Mammary epithelial cell (primary cell): ENCODE results near the gene HSD17B4.

Source experiments
- EZH2 ChIP-seq: IDR thresholded peaks from 2 replicates; pipeline ENCODE4 v1.6.1; 2012; ENCODE audit warnings: low read length, inconsistent platforms, borderline replicate concordance
- TF ChIP-seq, protein P1 (sequence below), 2 donors: IDR thresholded peaks in 1 of 2; conservative IDR thresholded peaks in 1 of 2; 2 replicates each; pipeline ENCODE4 v1.5.1; 2011 to 2012; ENCODE audit warnings: inconsistent platforms in 2 of 2, low read length in 2 of 2, mild to moderate bottlenecking in 2 of 2, control low read depth in 1 of 2, low read depth in 1 of 2; ENCODE audit not compliant: insufficient read depth in 1 of 2; ENCODE audit errors: extremely low read depth in 1 of 2

GRCh38 chr5:119420169-119420568, 32.1 kb upstream of the HSD17B4 start:
- TF ChIP-seq, protein P1, sequence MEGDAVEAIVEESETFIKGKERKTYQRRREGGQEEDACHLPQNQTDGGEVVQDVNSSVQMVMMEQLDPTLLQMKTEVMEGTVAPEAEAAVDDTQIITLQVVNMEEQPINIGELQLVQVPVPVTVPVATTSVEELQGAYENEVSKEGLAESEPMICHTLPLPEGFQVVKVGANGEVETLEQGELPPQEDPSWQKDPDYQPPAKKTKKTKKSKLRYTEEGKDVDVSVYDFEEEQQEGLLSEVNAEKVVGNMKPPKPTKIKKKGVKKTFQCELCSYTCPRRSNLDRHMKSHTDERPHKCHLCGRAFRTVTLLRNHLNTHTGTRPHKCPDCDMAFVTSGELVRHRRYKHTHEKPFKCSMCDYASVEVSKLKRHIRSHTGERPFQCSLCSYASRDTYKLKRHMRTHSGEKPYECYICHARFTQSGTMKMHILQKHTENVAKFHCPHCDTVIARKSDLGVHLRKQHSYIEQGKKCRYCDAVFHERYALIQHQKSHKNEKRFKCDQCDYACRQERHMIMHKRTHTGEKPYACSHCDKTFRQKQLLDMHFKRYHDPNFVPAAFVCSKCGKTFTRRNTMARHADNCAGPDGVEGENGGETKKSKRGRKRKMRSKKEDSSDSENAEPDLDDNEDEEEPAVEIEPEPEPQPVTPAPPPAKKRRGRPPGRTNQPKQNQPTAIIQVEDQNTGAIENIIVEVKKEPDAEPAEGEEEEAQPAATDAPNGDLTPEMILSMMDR (conservative IDR thresholded peaks at IDR 0.05 in 1 of 2, IDR thresholded peaks at IDR 0.05 in 1 of 2; ENCODE audit: extremely low read depth in 1 of 2, insufficient read depth in 1 of 2, low read depth in 1 of 2, low read length in 2 of 2), result no peak
- no peak for TF ChIP-seq EZH2
